ENCODE measurements around the gene LCE1F. TPM values are rescaled to one million over a fixed set of nuclear protein-coding genes. Genes with fewer than 3 reads are reported as not detected.

The LCE1F gene
- total RNA-seq, 1 donor from 2014 or later: not detected

- DNase-seq (ENCODE audit: low read depth in 2 of 2): no peak
Measured at GRCh38 chr1:152776361-152776760, 1.4 kb downstream of the LCE1F start.

GRCh38 chr1:152777510-152778137 is 2.7 kb downstream of the LCE1F start:
- peak in 1 of 2 donors; percentile 32 for DNase-seq (ENCODE audit: low read depth in 2 of 2)

GRCh38 chr1:152783095-152783494 is 8.2 kb downstream of the LCE1F start:
- DNase-seq (ENCODE audit: low read depth in 2 of 2): peak in 1 of 2 donors; percentile 42

- no peak for DNase-seq (ENCODE audit: low read depth in 2 of 2)
Measured at GRCh38 chr1:152786077-152786476, 11.1 kb downstream of the LCE1F start, which contains the start of gene LCE1E. LCE1E (plus strand) TSS chr1:152786257; CDS start chr1:152787300, 1,043 bp downstream.

GRCh38 chr1:152795686-152796085 is 20.7 kb downstream of the LCE1F start:
- peak in 1 of 2 donors; percentile 26 for DNase-seq (ENCODE audit: low read depth in 2 of 2)

GRCh38 chr1:152796421-152796820 is 21.5 kb downstream of the LCE1F start, which contains the start of gene LCE1D:
LCE1D (plus strand) TSS chr1:152796721; CDS start chr1:152797795, 1,074 bp downstream.
- DNase-seq (ENCODE audit: low read depth in 2 of 2): no peak

GRCh38 chr1:152801333-152801732 is 26.4 kb downstream of the LCE1F start:
- no peak for DNase-seq (ENCODE audit: low read depth in 2 of 2)

- no peak for DNase-seq (ENCODE audit: low read depth in 2 of 2)
Measured at GRCh38 chr1:152806576-152806975, 31.6 kb downstream of the LCE1F start, which contains the start of gene LCE1C. LCE1C (minus strand) TSS chr1:152806651; CDS start chr1:152805478, 1,173 bp downstream.

- no peak for DNase-seq (ENCODE audit: low read depth in 2 of 2)
Measured at GRCh38 chr1:152811050-152811449, 36.1 kb downstream of the LCE1F start.

- DNase-seq (ENCODE audit: low read depth in 2 of 2): no peak
Measured at GRCh38 chr1:152811671-152812070, 36.7 kb downstream of the LCE1F start, which contains the start of gene LCE1B. LCE1B (plus strand) TSS chr1:152811971; CDS start chr1:152812447, 476 bp downstream.

- DNase-seq (ENCODE audit: low read depth in 2 of 2): no peak
Measured at GRCh38 chr1:152817309-152817708, 42.4 kb downstream of the LCE1F start.

GRCh38 chr1:152823294-152823693 is 48.4 kb downstream of the LCE1F start:
- no peak for DNase-seq (ENCODE audit: low read depth in 2 of 2)

- no peak for DNase-seq (ENCODE audit: low read depth in 2 of 2)
Measured at GRCh38 chr1:152824964-152825363, 50.0 kb downstream of the LCE1F start.

Other genes with a start within 250 kb of the LCE1F start
- not detected in 2 replicates for gene LCE3E, start 208.4 kb upstream of the LCE1F start, total RNA-seq
- not detected in 2 replicates for gene LCE3D, start 194.6 kb upstream of the LCE1F start, total RNA-seq
- gene LCE3C, start 174.9 kb upstream of the LCE1F start, total RNA-seq: not detected in 2 replicates
- not detected in 2 replicates for gene LCE3B, start 161.3 kb upstream of the LCE1F start, total RNA-seq
- not detected in 2 replicates for gene LCE3A, start 152.0 kb upstream of the LCE1F start, total RNA-seq
- gene LCE2D, start 111.8 kb upstream of the LCE1F start, total RNA-seq: not detected in 2 replicates
- gene LCE2C, start 99.9 kb upstream of the LCE1F start, total RNA-seq: not detected in 2 replicates
- not detected in 2 replicates for gene LCE2B, start 89.0 kb upstream of the LCE1F start, total RNA-seq
- gene LCE2A, start 76.8 kb upstream of the LCE1F start, total RNA-seq: not detected in 2 replicates
- gene LCE4A, start 67.0 kb upstream of the LCE1F start, total RNA-seq: not detected in 2 replicates
- gene KPRP, start 17.1 kb upstream of the LCE1F start, total RNA-seq: not detected in 2 replicates
- gene LCE1E, start 11.1 kb downstream of the LCE1F start, total RNA-seq: not detected in 2 replicates
- gene LCE1D, start 21.6 kb downstream of the LCE1F start, total RNA-seq: not detected in 2 replicates
- not detected in 2 replicates for gene LCE1C, start 31.5 kb downstream of the LCE1F start, total RNA-seq
- not detected in 2 replicates for gene LCE1B, start 36.8 kb downstream of the LCE1F start, total RNA-seq
- not detected in 2 replicates for gene LCE1A, start 52.3 kb downstream of the LCE1F start, total RNA-seq
- not detected in 2 replicates for gene LCE6A, start 67.7 kb downstream of the LCE1F start, total RNA-seq
- gene LCE7A, start 84.9 kb downstream of the LCE1F start, total RNA-seq: not detected in 2 replicates
- not detected in 2 replicates for gene SMCP, start 103.2 kb downstream of the LCE1F start, total RNA-seq
- gene IVL, start 133.4 kb downstream of the LCE1F start, total RNA-seq: not detected in 2 replicates
- not detected in 2 replicates for gene SPRR5, start 172.1 kb downstream of the LCE1F start, total RNA-seq
- gene SPRR4, start 195.5 kb downstream of the LCE1F start, total RNA-seq: not detected in 2 replicates
- gene SPRR1A, start 208.9 kb downstream of the LCE1F start, total RNA-seq: not detected in 2 replicates
- not detected in 2 replicates for gene SPRR3, start 226.6 kb downstream of the LCE1F start, total RNA-seq

All from lung microvascular endothelial cell (primary cell).